ENCODE results near the gene GCKR.

DNA sequence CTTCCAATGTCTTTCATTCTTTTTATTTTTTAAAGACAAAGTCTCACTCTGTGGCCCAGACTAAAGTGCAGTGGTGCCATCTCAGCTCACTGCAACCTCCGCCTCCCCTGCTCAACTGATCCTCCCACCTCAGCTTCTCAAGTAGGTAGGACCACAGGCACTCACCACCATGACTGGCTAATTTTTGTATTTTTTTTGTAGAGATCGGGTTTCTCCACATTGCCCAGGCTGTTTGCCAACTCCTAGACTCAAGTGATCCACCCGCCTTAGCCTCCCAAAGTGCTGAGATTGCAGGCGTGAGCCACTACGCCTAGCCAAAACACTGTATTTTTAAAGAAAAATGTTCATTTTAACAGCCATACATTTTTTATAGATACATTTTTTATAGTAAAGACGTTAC, 12.7 kb downstream of the GCKR start:
- TF ChIP-seq, protein P1, sequence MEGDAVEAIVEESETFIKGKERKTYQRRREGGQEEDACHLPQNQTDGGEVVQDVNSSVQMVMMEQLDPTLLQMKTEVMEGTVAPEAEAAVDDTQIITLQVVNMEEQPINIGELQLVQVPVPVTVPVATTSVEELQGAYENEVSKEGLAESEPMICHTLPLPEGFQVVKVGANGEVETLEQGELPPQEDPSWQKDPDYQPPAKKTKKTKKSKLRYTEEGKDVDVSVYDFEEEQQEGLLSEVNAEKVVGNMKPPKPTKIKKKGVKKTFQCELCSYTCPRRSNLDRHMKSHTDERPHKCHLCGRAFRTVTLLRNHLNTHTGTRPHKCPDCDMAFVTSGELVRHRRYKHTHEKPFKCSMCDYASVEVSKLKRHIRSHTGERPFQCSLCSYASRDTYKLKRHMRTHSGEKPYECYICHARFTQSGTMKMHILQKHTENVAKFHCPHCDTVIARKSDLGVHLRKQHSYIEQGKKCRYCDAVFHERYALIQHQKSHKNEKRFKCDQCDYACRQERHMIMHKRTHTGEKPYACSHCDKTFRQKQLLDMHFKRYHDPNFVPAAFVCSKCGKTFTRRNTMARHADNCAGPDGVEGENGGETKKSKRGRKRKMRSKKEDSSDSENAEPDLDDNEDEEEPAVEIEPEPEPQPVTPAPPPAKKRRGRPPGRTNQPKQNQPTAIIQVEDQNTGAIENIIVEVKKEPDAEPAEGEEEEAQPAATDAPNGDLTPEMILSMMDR (conservative IDR thresholded peaks at IDR 0.05 in 1 of 2, IDR thresholded peaks at IDR 0.05 in 1 of 2; ENCODE audit: extremely low read depth in 1 of 2, insufficient read depth in 1 of 2, low read depth in 1 of 2, low read length in 2 of 2): no peak
- TF ChIP-seq EZH2 (IDR thresholded peaks at IDR 0.05; ENCODE audit: borderline replicate concordance, low read length): no peak

Data from mammary epithelial cell (primary cell).